ENCODE data around the gene MYRIP.

DNA sequence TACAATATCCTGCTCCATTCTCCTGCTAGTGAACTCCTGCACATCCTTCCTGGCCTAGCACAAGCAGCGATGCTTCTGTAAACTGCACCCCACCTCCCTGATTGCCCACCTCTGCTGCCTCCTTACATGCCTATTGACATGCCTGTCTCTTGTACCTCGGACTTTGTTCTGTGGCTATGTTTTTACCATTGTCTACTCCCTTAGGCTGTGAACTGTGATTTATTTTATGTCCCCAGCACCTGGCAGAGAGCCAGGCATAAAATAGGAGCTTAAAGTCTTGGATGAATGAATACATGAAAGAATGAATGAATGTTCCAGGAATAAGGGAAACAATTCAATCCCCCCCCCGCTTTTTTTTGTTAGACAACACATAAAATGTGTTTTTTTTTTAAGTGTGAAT is 210.0 kb downstream of the MYRIP start:
- TF ChIP-seq RARB (CRISPR knock-in tag; IDR thresholded peaks at IDR 0.05): no peak
- TF ChIP-seq ZFP3 (CRISPR knock-in tag; IDR thresholded peaks at IDR 0.05): no peak
- no peak for TF ChIP-seq TCF4 (CRISPR knock-in tag; IDR thresholded peaks at IDR 0.05; ENCODE audit: borderline replicate concordance)
